SK-N-SH (cell line): ENCODE data around the gene AVPR2. TPM values are rescaled to one million over a fixed set of nuclear protein-coding genes. Genes with fewer than 3 reads are reported as not detected.

Experiments used
- CTCF ChIA-PET: fragments of 300-600, 350-600 bp; formaldehyde crosslinking; extraction: SDS; loops from one replicate; lab custom pipeline; 2021; lab: Yijun Ruan, JAX
- POLR2A ChIA-PET: fragments of 350-600 bp; sonication (Branson Sonifier 250); formaldehyde crosslinking; extraction: SDS; loops from one replicate; lab custom pipeline; 2020; ENCODE audit warnings: antibody characterized with exemption, inconsistent platforms; lab: Yijun Ruan, JAX
- DNase-seq: peaks from one replicate; pipeline ENCODE4 v3.0.0; 2012
- H2AFZ ChIP-seq: fragments of 200-600 bp; sonication (generic); 2 replicates; pipeline ENCODE4 v1.8.1; 2016; ENCODE audit warnings: antibody characterized with exemption, mild to moderate bottlenecking, low read depth
- H3F3A ChIP-seq: fragments of 200-600 bp; sonication (generic); replicated peaks from 2 replicates; pipeline ENCODE3; 2016; ENCODE audit warnings: antibody characterized with exemption, mild to moderate bottlenecking; ENCODE audit not compliant: insufficient read depth
- H3K27ac ChIP-seq, 2 experiments: fragments of 200-500 bp in 1 of 2; fragments of 200-600 bp in 1 of 2; sonication (Bioruptor generic) in 1 of 2; sonication (generic), shearing (Covaris generic) in 1 of 2; 2 replicates each; pipeline versions ENCODE4 v1.5.1 to v1.6.1; 2014 to 2016; ENCODE audit warnings: low read depth in 2 of 2, inconsistent platforms in 1 of 2, low read length in 1 of 2, mild to moderate bottlenecking in 1 of 2, mixed read lengths in 1 of 2
- H3K27me3 ChIP-seq: fragments of 200-600 bp; sonication (generic), shearing (Covaris generic); 2 replicates; pipeline ENCODE4 v1.6.1; 2016; ENCODE audit warnings: mixed run types; ENCODE audit not compliant: insufficient read depth
- H3K36me3 ChIP-seq, 2 experiments: fragments of 200-500 bp in 1 of 2; fragments of 200-600 bp in 1 of 2; sonication (Bioruptor generic) in 1 of 2; sonication (generic) in 1 of 2; replicated peaks in 1 of 2; 2 replicates each; pipeline versions ENCODE3 to v1.5.1; 2014 to 2016; ENCODE audit warnings: low read length in 1 of 2, mild to moderate bottlenecking in 1 of 2; ENCODE audit not compliant: insufficient read depth in 2 of 2, control insufficient read depth in 1 of 2
- H3K4me1 ChIP-seq, 2 experiments: fragments of 200-500 bp in 1 of 2; fragments of 200-600 bp in 1 of 2; sonication (Bioruptor generic) in 1 of 2; sonication (generic), shearing (Covaris generic) in 1 of 2; 2 replicates each; pipeline versions ENCODE4 v1.5.1 to v1.6.1; 2014 to 2016; ENCODE audit warnings: low read depth in 1 of 2, low read length in 1 of 2, mixed run types in 1 of 2; ENCODE audit not compliant: insufficient read depth in 2 of 2, control insufficient read depth in 1 of 2
- H3K4me2 ChIP-seq: fragments of 200-600 bp; sonication (generic), shearing (Covaris generic); 2 replicates; pipeline ENCODE4 v1.6.1; 2017; ENCODE audit warnings: mixed run types
- H3K4me3 ChIP-seq, 2 experiments: fragments of 200-500 bp in 1 of 2; fragments of 200-600 bp in 1 of 2; sonication (Bioruptor generic) in 1 of 2; sonication (generic), shearing (Covaris generic) in 1 of 2; 2 replicates each; pipeline versions ENCODE4 v1.5.1 to v1.8.1; 2014 to 2016; ENCODE audit warnings: low read depth in 2 of 2, inconsistent platforms in 1 of 2, low read length in 1 of 2, mild to moderate bottlenecking in 1 of 2, mixed read lengths in 1 of 2, moderate library complexity in 1 of 2
- H3K79me2 ChIP-seq: fragments of 200-600 bp; sonication (generic); 2 replicates; pipeline ENCODE4 v1.8.1; 2017; ENCODE audit warnings: mild to moderate bottlenecking; ENCODE audit not compliant: insufficient read depth
- H3K9ac ChIP-seq: fragments of 200-600 bp; sonication (generic); 2 replicates; pipeline ENCODE4 v1.6.1; 2017; ENCODE audit warnings: mixed run types
- H3K9me2 ChIP-seq: fragments of 200-600 bp; sonication (generic); 2 replicates; pipeline ENCODE4 v1.6.1; 2017; ENCODE audit warnings: mixed run types
- H3K9me3 ChIP-seq: fragments of 200-600 bp; sonication (generic); 2 replicates; pipeline ENCODE4 v1.6.1; 2017; ENCODE audit warnings: mixed run types, mild to moderate bottlenecking, moderate library complexity
- H4K20me1 ChIP-seq: fragments of 200-600 bp; sonication (generic); 2 replicates; pipeline ENCODE4 v1.6.1; 2017; ENCODE audit warnings: mild to moderate bottlenecking, mixed run types; ENCODE audit not compliant: insufficient read depth
- CHD2 ChIP-seq: fragments of 150-350 bp; IDR thresholded peaks from 2 replicates; pipeline ENCODE4 v1.6.1; 2018; ENCODE audit warnings: low read length; ENCODE audit not compliant: partially characterized antibody
- CTCF ChIP-seq: fragments of 200-600 bp; sonication (generic); IDR thresholded peaks from 2 replicates; pipeline ENCODE4 v1.6.1; 2017; ENCODE audit warnings: antibody characterized with exemption, mild to moderate bottlenecking, moderate library complexity
- EZH2phosphoT487 ChIP-seq: fragments of 200-600 bp; sonication (generic); IDR thresholded peaks from 2 replicates; pipeline ENCODE4 v1.6.1; 2017; ENCODE audit warnings: low read depth, mixed run types, mild to moderate bottlenecking, antibody characterized with exemption, moderate library complexity, borderline replicate concordance
- FOXM1 ChIP-seq: IDR thresholded peaks from 2 replicates; pipeline ENCODE4 v1.4.0; 2012; ENCODE audit warnings: low read depth, mild to moderate bottlenecking
- JUND ChIP-seq: IDR thresholded peaks from 2 replicates; pipeline ENCODE4 v1.4.0; 2012
- MXI1 ChIP-seq: IDR thresholded peaks from 2 replicates; pipeline ENCODE4 v1.6.1; 2012; ENCODE audit warnings: mild to moderate bottlenecking, low read depth, low read length, improper control_type of control experiment
- NFIC ChIP-seq: IDR thresholded peaks from 2 replicates; pipeline ENCODE4 v1.4.0; 2012; ENCODE audit warnings: borderline replicate concordance
- RAD21 ChIP-seq: IDR thresholded peaks from 2 replicates; pipeline ENCODE4 v1.6.1; 2012; ENCODE audit warnings: mild to moderate bottlenecking, low read length
- RCOR1 ChIP-seq: fragments of 150-350 bp; IDR thresholded peaks from 2 replicates; pipeline ENCODE4 v1.6.1; 2017; ENCODE audit warnings: antibody characterized with exemption, low read length
- SIN3A ChIP-seq: IDR thresholded peaks from 2 replicates; pipeline ENCODE4 v1.6.1; 2012; ENCODE audit warnings: low read depth, mild to moderate bottlenecking, low read length, moderate library complexity, borderline replicate concordance
- whole genome bisulfite sequencing: methylation state at CpG from one replicate; pipeline ENCODE4 v1.1.6; 2017; ENCODE audit warnings: low lambda C conversion rate; 5-methylcytosine and 5-hydroxymethylcytosine counted together
- polyA plus RNA-seq, 3 experiments: library from polyadenylated mRNA; depleted of rRNA; stranded (reverse); fragments of >200 nt; gene quantifications; 2 replicates each; pipeline ENCODE4 v1.2.3, GENCODE V29; 2012
- TF ChIP-seq, protein P1 (sequence below): fragments of 150-350 bp; IDR thresholded peaks from 2 replicates; pipeline ENCODE4 v1.6.1; 2016; ENCODE audit warnings: mild to moderate bottlenecking, low read depth, low read length
- TF ChIP-seq, protein P2 (sequence below): IDR thresholded peaks from 2 replicates; pipeline ENCODE4; 2012
- TF ChIP-seq, protein P3 (sequence below): IDR thresholded peaks from 2 replicates; pipeline ENCODE4 v1.4.0; 2012; ENCODE audit warnings: low read depth

AVPR2 gene
- polyA plus RNA-seq, 1 of the 3 experiments (the other 2 are of a cell fraction): not detected

- WGBS: 44% methylated on average over 10 of the region's 10 CpGs
- CTCF ChIA-PET: interaction anchor here (0.8 to 4.5 kb wide), 6 partner anchors 9 to 175 kb away, joined by 3 to 18 read pairs (median 4); no protein-coding TSS in a partner anchor
Measured at GRCh38 chrX:153938226-153938786, 33.8 kb downstream of the AVPR2 start.

GRCh38 chrX:153939573-153939972 lies 35.1 kb downstream of the AVPR2 start:
- H3K9ac ChIP-seq: no peak overlapping the region
- H3K9me2 ChIP-seq: no peaks in the 10 kb centered on the region
- POLR2A ChIA-PET: interaction anchor here (1.2 kb wide), 1 partner anchor 11 kb away, joined by 4 read pairs; no protein-coding TSS in a partner anchor
- CTCF ChIA-PET: interaction anchor here (0.6 to 4.5 kb wide), 6 partner anchors 12 to 176 kb away, joined by 3 to 18 read pairs (median 3); no protein-coding TSS in a partner anchor
- no peak overlapping the region for H3K4me3 ChIP-seq
- WGBS: 59% methylated on average over 7 of the region's 7 CpGs
- H3K4me2 ChIP-seq: no peak overlapping the region
- H2AFZ ChIP-seq: no peak overlapping the region
- no peaks in the 10 kb centered on the region for H3K36me3 ChIP-seq
- no peaks in the 10 kb centered on the region for H4K20me1 ChIP-seq
- no peaks in the 10 kb centered on the region for H3K9me3 ChIP-seq
- no peak for DNase-seq
- peaks cover 2% of the 10 kb centered on the region for H3K79me2 ChIP-seq
- H3F3A ChIP-seq: no peaks in the 10 kb centered on the region
- no peak overlapping the region for H3K27ac ChIP-seq
- peaks cover 0 to 5% of the 10 kb centered on the region in 2 experiments; a peak in 1 of 4 replicates for H3K4me1 ChIP-seq
- H3K27me3 ChIP-seq: peaks cover 4% of the 10 kb centered on the region; the same call in 1 of the 2 replicates
- no peak for TF ChIP-seq EZH2phosphoT487
- no peak for TF ChIP-seq MXI1
- TF ChIP-seq, protein P1, sequence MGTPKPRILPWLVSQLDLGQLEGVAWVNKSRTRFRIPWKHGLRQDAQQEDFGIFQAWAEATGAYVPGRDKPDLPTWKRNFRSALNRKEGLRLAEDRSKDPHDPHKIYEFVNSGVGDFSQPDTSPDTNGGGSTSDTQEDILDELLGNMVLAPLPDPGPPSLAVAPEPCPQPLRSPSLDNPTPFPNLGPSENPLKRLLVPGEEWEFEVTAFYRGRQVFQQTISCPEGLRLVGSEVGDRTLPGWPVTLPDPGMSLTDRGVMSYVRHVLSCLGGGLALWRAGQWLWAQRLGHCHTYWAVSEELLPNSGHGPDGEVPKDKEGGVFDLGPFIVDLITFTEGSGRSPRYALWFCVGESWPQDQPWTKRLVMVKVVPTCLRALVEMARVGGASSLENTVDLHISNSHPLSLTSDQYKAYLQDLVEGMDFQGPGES: no peak
- TF ChIP-seq CTCF: no peak
- TF ChIP-seq, protein P2, sequence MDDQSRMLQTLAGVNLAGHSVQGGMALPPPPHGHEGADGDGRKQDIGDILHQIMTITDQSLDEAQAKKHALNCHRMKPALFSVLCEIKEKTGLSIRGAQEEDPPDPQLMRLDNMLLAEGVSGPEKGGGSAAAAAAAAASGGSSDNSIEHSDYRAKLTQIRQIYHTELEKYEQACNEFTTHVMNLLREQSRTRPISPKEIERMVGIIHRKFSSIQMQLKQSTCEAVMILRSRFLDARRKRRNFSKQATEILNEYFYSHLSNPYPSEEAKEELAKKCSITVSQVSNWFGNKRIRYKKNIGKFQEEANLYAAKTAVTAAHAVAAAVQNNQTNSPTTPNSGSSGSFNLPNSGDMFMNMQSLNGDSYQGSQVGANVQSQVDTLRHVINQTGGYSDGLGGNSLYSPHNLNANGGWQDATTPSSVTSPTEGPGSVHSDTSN: no peak
- no peak for TF ChIP-seq FOXM1
- no peak for TF ChIP-seq NFIC
- no peak for TF ChIP-seq RCOR1
- TF ChIP-seq RAD21: no peak
- no peak for TF ChIP-seq SIN3A
- TF ChIP-seq, protein P3, sequence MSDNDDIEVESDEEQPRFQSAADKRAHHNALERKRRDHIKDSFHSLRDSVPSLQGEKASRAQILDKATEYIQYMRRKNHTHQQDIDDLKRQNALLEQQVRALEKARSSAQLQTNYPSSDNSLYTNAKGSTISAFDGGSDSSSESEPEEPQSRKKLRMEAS: no peak
- no peak for TF ChIP-seq JUND

More at GRCh38 chrX:153938226-153938786, 33.8 kb downstream of the AVPR2 start:
- DNase-seq: no peak
- no peaks in the 10 kb centered on the region for H3K9me2 ChIP-seq
- peaks cover 0 to under 1% of the 10 kb centered on the region in 2 experiments for H3K36me3 ChIP-seq
- no peaks in the 10 kb centered on the region for H3K9me3 ChIP-seq
- peaks cover 4% of the 10 kb centered on the region; the same call in 1 of the 2 replicates for H3K27me3 ChIP-seq
- no peak overlapping the region for H2AFZ ChIP-seq
- peaks cover 14% of the 10 kb centered on the region for H3K79me2 ChIP-seq
- no peak overlapping the region for H3K4me2 ChIP-seq
- no peaks in the 10 kb centered on the region for H3F3A ChIP-seq
- H3K27ac ChIP-seq: no peak overlapping the region
- H3K4me3 ChIP-seq: no peak overlapping the region
- H4K20me1 ChIP-seq: peaks cover 12% of the 10 kb centered on the region; the same call in 1 of the 2 replicates
- TF ChIP-seq CHD2: no peak
- TF ChIP-seq CTCF: peak; percentile 30; the same call in 1 of the 2 replicates
- POLR2A ChIA-PET: no interaction called here
- no peak overlapping the region for H3K9ac ChIP-seq
- peaks cover 8 to 12% of the 10 kb centered on the region in 2 experiments; a peak in 2 of 4 replicates for H3K4me1 ChIP-seq
